HEK293T (cell line): ENCODE data around the gene PDF.
A peak's percentile ranks its signal among the peaks of the same experiment; 100 is the strongest.
"Not testable (repeated sequence)": the region's sequence is repeated elsewhere in the genome, so short reads cannot be mapped to it uniquely, and the experiment has no call there.

Source experiments
- CTCF ChIA-PET: fragments of 350-600 bp; formaldehyde crosslinking; extraction: SDS; loops from one replicate; lab custom pipeline; 2021; ENCODE audit warnings: antibody characterized with exemption, inconsistent platforms; lab: Yijun Ruan, JAX
- POLR2A ChIA-PET: fragments of 350-600 bp; formaldehyde crosslinking; extraction: SDS; loops from one replicate; lab custom pipeline; 2020; ENCODE audit warnings: antibody characterized with exemption, inconsistent platforms; lab: Yijun Ruan, JAX
- DNase-seq: peaks from one replicate; pipeline ENCODE4 v3.0.0; 2012; ENCODE audit warnings: mixed read lengths; ENCODE audit errors: extremely low spot score
- ARNT ChIP-seq: fragments of 450-650 bp; IDR thresholded peaks from 2 replicates; pipeline ENCODE4 v1.6.1; 2017; ENCODE audit warnings: mild to moderate bottlenecking
- BHLHE40 ChIP-seq: fragments of 450-650 bp; IDR thresholded peaks from 2 replicates; pipeline ENCODE4 v1.6.1; 2016; ENCODE audit warnings: mild to moderate bottlenecking, moderate library complexity, borderline replicate concordance
- CTBP1 ChIP-seq: fragments of 450-650 bp; IDR thresholded peaks from 2 replicates; pipeline ENCODE4 v1.6.1; 2016; ENCODE audit warnings: borderline replicate concordance
- ELF4 ChIP-seq: fragments of 450-650 bp; IDR thresholded peaks from 2 replicates; pipeline ENCODE4 v1.6.1; 2017; ENCODE audit warnings: antibody characterized with exemption
- FOXA1 ChIP-seq: fragments of 450-650 bp; IDR thresholded peaks from 2 replicates; pipeline ENCODE4 v1.6.1; 2016; ENCODE audit warnings: mild to moderate bottlenecking
- FOXK2 ChIP-seq: fragments of 450-650 bp; IDR thresholded peaks from 2 replicates; pipeline ENCODE4 v1.6.1; 2016; ENCODE audit warnings: mild to moderate bottlenecking
- FOXM1 ChIP-seq: fragments of 450-650 bp; IDR thresholded peaks from 2 replicates; pipeline ENCODE4 v1.6.1; 2017; ENCODE audit warnings: mild to moderate bottlenecking, borderline replicate concordance
- HDGF ChIP-seq: fragments of 450-650 bp; IDR thresholded peaks from 2 replicates; pipeline ENCODE4 v1.6.1; 2017; ENCODE audit warnings: antibody characterized with exemption, borderline replicate concordance
- L3MBTL2 ChIP-seq: fragments of 450-650 bp; conservative IDR thresholded peaks from 2 replicates; pipeline ENCODE4 v1.6.1; 2016; ENCODE audit warnings: mild to moderate bottlenecking
- LEF1 ChIP-seq: fragments of 450-650 bp; IDR thresholded peaks from 2 replicates; pipeline ENCODE4 v1.6.1; 2017; ENCODE audit warnings: mild to moderate bottlenecking, borderline replicate concordance
- NFRKB ChIP-seq: fragments of 450-650 bp; IDR thresholded peaks from 2 replicates; pipeline ENCODE4 v1.6.1; 2016; ENCODE audit warnings: mild to moderate bottlenecking, moderate library complexity
- PKNOX1 ChIP-seq: fragments of 450-650 bp; IDR thresholded peaks from 2 replicates; pipeline ENCODE4 v1.6.1; 2016
- SP1 ChIP-seq: fragments of 450-650 bp; IDR thresholded peaks from 2 replicates; pipeline ENCODE4 v1.6.1; 2017
- SUZ12 ChIP-seq: fragments of 450-650 bp; IDR thresholded peaks from 2 replicates; pipeline ENCODE4 v1.6.1; 2016; ENCODE audit warnings: mild to moderate bottlenecking
- TARDBP ChIP-seq: fragments of 450-650 bp; IDR thresholded peaks from 2 replicates; pipeline ENCODE4 v1.6.1; 2016
- ZNF384 ChIP-seq: fragments of 450-650 bp; IDR thresholded peaks from 2 replicates; pipeline ENCODE4 v1.6.1; 2016

The PDF gene

GRCh38 chr16:69294051-69294450, 36.3 kb downstream of the PDF start:
- ChIA-PET POLR2A (no interaction called here), CTCF (no interaction called here)
- TF ChIP-seq ARNT (no peak), FOXM1 (no peak), FOXA1 (no peak), FOXK2 (no peak), CTBP1 (no peak), L3MBTL2 (no peak), TARDBP (no peak), ZNF384 (no peak), SUZ12 (no peak), SP1 (no peak)
- DNase-seq, result no peak

GRCh38 chr16:69293401-69293800, 37.0 kb downstream of the PDF start:
- ChIA-PET POLR2A (no interaction called here), CTCF (interaction anchor here (0.6 kb wide), 1 partner anchor 85 kb away, joined by 3 read pairs; no protein-coding TSS in a partner anchor)
- TF ChIP-seq ZNF384, result no peak
- TF ChIP-seq HDGF, result no peak
- TF ChIP-seq FOXA1, result no peak
- DNase-seq, result no peak

- POLR2A ChIA-PET, result interaction anchor here (0.9 kb wide), 1 partner anchor 448 kb away, joined by 4 read pairs; the partner anchor contains the start of gene TANGO6
- DNase-seq, CTCF ChIA-PET: not testable (repeated sequence)
These were observed 38.7 kb downstream of the PDF start for GRCh38 chr16:69291657-69292056.

- ChIA-PET CTCF (interaction anchor here (0.6 to 1.6 kb wide), 3 partner anchors 76 to 137 kb away, joined by 3 to 9 read pairs (median 3); no protein-coding TSS in a partner anchor), POLR2A (no interaction called here)
- TF ChIP-seq FOXM1, result no peak
- no peak for TF ChIP-seq NFRKB
- 0 out of 2 replicates have a peak, but pooled peaks have one; percentile 28 for TF ChIP-seq ZNF384
- no peak for TF ChIP-seq FOXA1
- peak; percentile 22 for DNase-seq
These were observed 43.3 kb downstream of the PDF start for GRCh38 chr16:69286941-69287713.

- no peak for TF ChIP-seq LEF1
- TF ChIP-seq CTBP1, result no peak
- no peak for TF ChIP-seq FOXM1
- no peak for TF ChIP-seq ARNT
- no peak for TF ChIP-seq NFRKB
- no peak for TF ChIP-seq PKNOX1
- TF ChIP-seq ZNF384, result no peak
- TF ChIP-seq FOXA1, result no peak
- no peak for TF ChIP-seq FOXK2
- TF ChIP-seq TARDBP, result no peak
- no peak for TF ChIP-seq L3MBTL2
- no peak for TF ChIP-seq BHLHE40
- no peak for TF ChIP-seq SUZ12
- no peak for TF ChIP-seq SP1
- no peak for TF ChIP-seq HDGF
- no peak for TF ChIP-seq ELF4
- no peak for DNase-seq
- ChIA-PET CTCF (interaction anchor here (0.6 to 1.6 kb wide), 5 partner anchors 9 to 636 kb away, joined by 3 to 9 read pairs (median 3); no protein-coding TSS in a partner anchor), POLR2A (interaction anchor here (0.7 to 1.2 kb wide), 2 partner anchors 97 to 98 kb away, joined by 3 to 4 read pairs; partner anchors contain the start of gene SNTB2)
These were observed 45.1 kb downstream of the PDF start for GRCh38 chr16:69285240-69285639.

- no peak for TF ChIP-seq ZNF384
- TF ChIP-seq FOXA1, result no peak
- no peak for TF ChIP-seq TARDBP
- TF ChIP-seq CTBP1, result no peak
- TF ChIP-seq LEF1, result no peak
- TF ChIP-seq ARNT, result no peak
- no peak for TF ChIP-seq SP1
- no peak for TF ChIP-seq NFRKB
- TF ChIP-seq FOXK2, result no peak
- TF ChIP-seq FOXM1, result no peak
- TF ChIP-seq HDGF, result no peak
- no peak for TF ChIP-seq L3MBTL2
- no peak for TF ChIP-seq SUZ12
- no peak for TF ChIP-seq ELF4
- TF ChIP-seq BHLHE40, result no peak
- no peak for TF ChIP-seq PKNOX1
- DNase-seq, result no peak
- ChIA-PET CTCF (interaction anchor here (1.0 kb wide), 1 partner anchor 133 kb away, joined by 8 read pairs; no protein-coding TSS in a partner anchor), POLR2A (no interaction called here)
These were observed 46.5 kb downstream of the PDF start for GRCh38 chr16:69283851-69284250.

GRCh38 chr16:69277413-69277812, 53.0 kb downstream of the PDF start:
- POLR2A ChIA-PET, result no interaction called here
- TF ChIP-seq FOXK2 (no peak), PKNOX1 (no peak), ELF4 (no peak), SUZ12 (no peak), CTBP1 (no peak), LEF1 (no peak), FOXA1 (no peak), NFRKB (no peak), L3MBTL2 (no peak), ZNF384 (no peak), TARDBP (no peak), ARNT (no peak), BHLHE40 (no peak)
- DNase-seq, result no peak
- CTCF ChIA-PET, result no interaction called here
